H1 (cell line): Measurements from ENCODE around the gene UBE2M. TPM values are rescaled to one million over a fixed set of nuclear protein-coding genes. Genes with fewer than 3 reads are reported as not detected.

ENCODE experiments used
- CTCF ChIA-PET: fragments of 300-600 bp; sonication (Branson Sonifier 250); formaldehyde crosslinking; loops from one replicate; lab custom pipeline; 2021; ENCODE audit not compliant: partially characterized antibody; lab: Charles Lee
- POLR2A ChIA-PET: fragments of 300-600 bp; sonication (Branson Sonifier 250); formaldehyde crosslinking; loops from one replicate; lab custom pipeline; 2021; ENCODE audit warnings: inconsistent platforms; ENCODE audit not compliant: partially characterized antibody; lab: Charles Lee
- DNase-seq, 2 experiments: peaks; one replicate each; pipeline versions ENCODE4 v3.0.0 to v3.0.0-alpha.2; 2010 to 2022; ENCODE audit warnings: low spot score in 2 of 2, low read depth in 1 of 2, mixed read lengths in 1 of 2
- FAIRE-seq: peaks from 2 replicates; lab custom pipeline; 2011; peaks lifted over from hg19 to GRCh38; lab: Jason Lieb, UNC
- H2AFZ ChIP-seq: 2 replicates; pipeline ENCODE4 v1.8.1; 2012; ENCODE audit warnings: low read length, inconsistent platforms
- H2AK5ac ChIP-seq: 2 replicates; pipeline ENCODE4 v1.6.1; 2013; ENCODE audit warnings: low read depth, low read length
- H2BK120ac ChIP-seq: replicated peaks from 2 replicates; pipeline ENCODE3; 2013; ENCODE audit warnings: low read depth, low read length, inconsistent platforms
- H2BK12ac ChIP-seq: 2 replicates; pipeline ENCODE4 v1.6.1; 2013; ENCODE audit warnings: low read depth, low read length
- H2BK15ac ChIP-seq: 2 replicates; pipeline ENCODE4 v1.6.1; 2013; ENCODE audit warnings: low read length
- H2BK20ac ChIP-seq: 2 replicates; pipeline ENCODE4 v1.6.1; 2013; ENCODE audit warnings: low read length
- H2BK5ac ChIP-seq: 2 replicates; pipeline ENCODE4 v1.6.1; 2013; ENCODE audit warnings: low read depth, low read length
- H3K14ac ChIP-seq: 2 replicates; pipeline ENCODE4 v1.6.1; 2013; ENCODE audit warnings: inconsistent platforms; ENCODE audit not compliant: insufficient read length
- H3K18ac ChIP-seq: 2 replicates; pipeline ENCODE4 v1.6.1; 2013; ENCODE audit warnings: low read length; ENCODE audit errors: extremely low read depth
- H3K23ac ChIP-seq: 2 replicates; pipeline ENCODE4 v1.6.1; 2013; ENCODE audit warnings: inconsistent platforms; ENCODE audit not compliant: insufficient read length
- H3K23me2 ChIP-seq: 2 replicates; pipeline ENCODE4 v1.6.1; 2013; ENCODE audit warnings: low read depth, low read length
- H3K27ac ChIP-seq: 2 replicates; pipeline ENCODE4 v1.6.1; 2011; ENCODE audit warnings: low read depth, low read length, inconsistent platforms
- H3K27me3 ChIP-seq, 4 experiments: replicated peaks in 1 of 4; 1 replicate in 1 of 4; 2 replicates in 3 of 4; pipeline versions ENCODE4 v1.6.1 to v1.8.1; 2011 to 2013; ENCODE audit warnings: low read length in 3 of 4, mild to moderate bottlenecking in 3 of 4, inconsistent platforms in 2 of 4, mixed read lengths in 2 of 4, moderate library complexity in 1 of 4; ENCODE audit not compliant: control insufficient read depth in 3 of 4, insufficient read depth in 3 of 4; ENCODE audit errors: extremely low read depth in 1 of 4
- H3K36me3 ChIP-seq, 4 experiments: 2 replicates each; pipeline versions ENCODE4 v1.6.1 to v1.8.1; 2011 to 2013; ENCODE audit warnings: mild to moderate bottlenecking in 4 of 4, low read length in 3 of 4, moderate library complexity in 2 of 4, control low read depth in 1 of 4, inconsistent platforms in 1 of 4; ENCODE audit not compliant: insufficient read depth in 4 of 4, control insufficient read depth in 2 of 4
- H3K4ac ChIP-seq: replicated peaks from 2 replicates; pipeline ENCODE3; 2013; ENCODE audit warnings: low read length, low read depth, mixed read lengths, inconsistent platforms; ENCODE audit not compliant: insufficient read length
- H3K4me1 ChIP-seq, 4 experiments: replicated peaks in 1 of 4; 1 replicate in 1 of 4; 2 replicates in 3 of 4; pipeline versions ENCODE4 v1.6.1 to v1.8.1; 2011 to 2013; ENCODE audit warnings: low read length in 3 of 4, inconsistent platforms in 2 of 4, mixed read lengths in 1 of 4; ENCODE audit not compliant: insufficient read depth in 4 of 4, control insufficient read depth in 3 of 4
- H3K4me2 ChIP-seq, 2 experiments: 2 replicates each; pipeline versions ENCODE4 v1.6.1 to v1.8.1; 2011 to 2013; ENCODE audit warnings: low read depth in 2 of 2, low read length in 2 of 2, control low read depth in 1 of 2, inconsistent platforms in 1 of 2, mild to moderate bottlenecking in 1 of 2; ENCODE audit not compliant: insufficient read depth in 1 of 2
- H3K4me3 ChIP-seq, 4 experiments: fragments of 200-600, 300-600 bp in 1 of 4; sonication (generic), shearing (Covaris generic), sonication (Bioruptor Twin) in 1 of 4; 2 replicates each; pipeline versions ENCODE4 v1.5.1 to v1.8.1; 2011 to 2016; ENCODE audit warnings: low read length in 4 of 4, low read depth in 3 of 4, control low read depth in 2 of 4, inconsistent platforms in 2 of 4, mild to moderate bottlenecking in 2 of 4, mixed read lengths in 1 of 4, moderate library complexity in 1 of 4; ENCODE audit not compliant: insufficient read depth in 2 of 4; ENCODE audit errors: extremely low read depth in 1 of 4
- H3K56ac ChIP-seq: replicated peaks from 2 replicates; pipeline ENCODE3; 2013; ENCODE audit warnings: low read depth, mild to moderate bottlenecking, mixed read lengths, low read length, inconsistent platforms; ENCODE audit not compliant: insufficient read length
- H3K79me1 ChIP-seq: 2 replicates; pipeline ENCODE4 v1.6.1; 2013; ENCODE audit warnings: low read depth, low read length, control low read depth
- H3K79me2 ChIP-seq, 2 experiments: 2 replicates each; pipeline versions ENCODE4 v1.6.1 to v1.8.1; 2012 to 2013; ENCODE audit warnings: low read length in 2 of 2, mild to moderate bottlenecking in 2 of 2, inconsistent platforms in 1 of 2; ENCODE audit not compliant: insufficient read depth in 2 of 2, control insufficient read depth in 1 of 2
- H3K9ac ChIP-seq, 4 experiments: replicated peaks in 1 of 4; 1 replicate in 1 of 4; 2 replicates in 3 of 4; pipeline versions ENCODE4 v1.6.1 to v1.8.1; 2011 to 2013; ENCODE audit warnings: low read depth in 3 of 4, low read length in 3 of 4, control low read depth in 2 of 4, mild to moderate bottlenecking in 2 of 4, moderate library complexity in 2 of 4, inconsistent platforms in 1 of 4; ENCODE audit errors: extremely low read depth in 1 of 4
- H3K9me3 ChIP-seq, 2 experiments: 2 replicates each; pipeline versions ENCODE4 v1.6.1 to v1.8.1; 2012 to 2013; ENCODE audit warnings: mild to moderate bottlenecking in 2 of 2, moderate library complexity in 2 of 2, control low read depth in 1 of 2, inconsistent platforms in 1 of 2, low read depth in 1 of 2, low read length in 1 of 2, mixed read lengths in 1 of 2; ENCODE audit not compliant: insufficient read depth in 2 of 2
- H4K20me1 ChIP-seq, 2 experiments: replicated peaks in 1 of 2; 2 replicates each; pipeline versions ENCODE3 to v1.8.1; 2011 to 2013; ENCODE audit warnings: inconsistent platforms in 2 of 2, low read length in 2 of 2, mild to moderate bottlenecking in 1 of 2; ENCODE audit not compliant: insufficient read depth in 2 of 2, control insufficient read depth in 1 of 2
- H4K5ac ChIP-seq: 2 replicates; pipeline ENCODE4 v1.6.1; 2013; ENCODE audit warnings: low read length, low read depth, mixed read lengths, inconsistent platforms; ENCODE audit not compliant: insufficient read length
- H4K8ac ChIP-seq: 2 replicates; pipeline ENCODE4 v1.8.0; 2013; ENCODE audit warnings: mild to moderate bottlenecking, moderate library complexity, low read length, inconsistent platforms; ENCODE audit not compliant: insufficient read depth; ENCODE audit errors: extremely low read depth
- H4K91ac ChIP-seq: replicated peaks from 2 replicates; pipeline ENCODE3; 2013; ENCODE audit warnings: low read length, mixed read lengths, inconsistent platforms; ENCODE audit not compliant: insufficient read length
- HDAC2 ChIP-seq, 2 experiments: fragments of 300-600 bp in 1 of 2; sonication (generic) in 1 of 2; IDR thresholded peaks; 2 replicates each; pipeline ENCODE4 v1.6.1; 2011 to 2012; ENCODE audit warnings: low read depth in 2 of 2, low read length in 2 of 2, mild to moderate bottlenecking in 2 of 2, moderate library complexity in 2 of 2, borderline replicate concordance in 1 of 2, inconsistent platforms in 1 of 2
- WGBS, 2 experiments: shearing (Covaris generic) in 1 of 2; methylation state at CpG; one replicate each; pipeline versions ENCODE4 v1.1.6 to v1.1.7; 2013 to 2015; ENCODE audit warnings: low lambda C conversion rate in 2 of 2, mixed read lengths in 2 of 2, inconsistent platforms in 1 of 2, low coverage in 1 of 2, missing lambda C conversion rate in 1 of 2; ENCODE audit not compliant: insufficient replicate concordance in 2 of 2, insufficient coverage in 1 of 2, insufficient read length in 1 of 2; ENCODE audit errors: extremely low coverage in 1 of 2, missing lambda C conversion rate in 1 of 2; 5-methylcytosine and 5-hydroxymethylcytosine counted together
- polyA plus RNA-seq, 7 experiments: library from polyadenylated mRNA; depleted of rRNA in 3 of 7; stranded (reverse) in 5 of 7; unstranded in 2 of 7; fragments of >200 nt in 5 of 7; fragments of 200-250 nt in 2 of 7; gene quantifications; 1 replicate in 5 of 7; 2 replicates in 1 of 7; 4 replicates in 1 of 7; pipeline versions ENCODE4 v1.2.1 to v1.2.3, GENCODE V29; 2011 to 2013; ENCODE audit warnings: missing spikeins in 2 of 7, mixed read lengths in 2 of 7
- total RNA-seq: library from RNA; stranded (reverse); fragmentation: NEBNext Ultra II Directional; extraction: Animal tissue kit (Norgen Biotek cat#: 25700); gene quantifications from 2 replicates; pipeline ENCODE4 v1.2.1, GENCODE V29; 2021

UBE2M gene
- total and polyA plus RNA-seq, 2 of the 8 experiments (the other 6 are each of a cell fraction or from before 2014, with no cell fraction given): 93.8 to 114 TPM

DNA sequence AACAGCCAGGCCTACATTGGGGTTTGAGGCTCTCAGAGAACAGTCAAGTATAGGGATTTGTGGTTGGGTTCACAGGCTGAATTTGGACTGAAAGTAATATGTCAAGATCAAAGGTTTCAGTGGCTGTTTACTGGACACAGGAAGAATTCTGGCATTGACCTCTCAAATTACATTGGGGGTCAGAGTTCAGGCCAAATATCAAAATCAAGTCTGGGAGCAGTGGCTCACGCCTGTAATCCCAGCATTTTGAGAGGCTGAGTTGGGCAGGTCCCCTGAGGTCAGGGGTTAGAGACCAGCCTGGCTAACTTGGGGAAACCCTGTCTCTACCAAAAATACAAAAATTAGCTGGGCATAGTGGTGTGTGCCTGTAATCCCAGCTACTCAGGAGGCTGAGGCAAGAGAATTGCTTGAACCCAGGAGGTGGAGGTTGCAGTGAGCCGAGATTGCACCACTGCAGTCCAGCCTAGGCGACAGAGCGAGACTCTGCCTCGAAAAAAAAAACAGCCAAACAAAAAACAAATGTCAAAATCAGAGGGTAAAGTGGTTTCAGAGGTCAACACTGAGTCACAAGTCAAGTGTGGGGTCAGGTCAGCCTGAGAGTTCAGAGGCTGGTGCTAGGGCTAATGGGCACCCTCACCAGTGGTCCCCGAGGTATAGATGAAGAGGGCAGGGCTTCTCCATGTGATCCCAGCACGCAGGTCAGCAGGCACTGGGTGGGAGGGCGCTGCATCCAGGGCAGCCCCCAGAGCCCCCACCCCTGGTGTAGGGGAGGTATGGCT lies 48.1 kb downstream of the UBE2M start:
- no peak overlapping the region for H3K4me2 ChIP-seq
- no peaks in the 10 kb centered on the region; a peak in 1 of 4 replicates for H3K9me3 ChIP-seq
- H3K9ac ChIP-seq: no peak overlapping the region
- no peak overlapping the region for H4K8ac ChIP-seq
- no peak overlapping the region for H2BK15ac ChIP-seq
- no peak overlapping the region for H3K14ac ChIP-seq
- H4K91ac ChIP-seq: no peak overlapping the region
- H2BK5ac ChIP-seq: no peak overlapping the region
- H3K79me2 ChIP-seq: peaks cover 0 to 2% of the 10 kb centered on the region in 2 experiments; a peak in 1 of 4 replicates
- no peak overlapping the region for H2BK120ac ChIP-seq
- no peak overlapping the region for H3K4ac ChIP-seq
- CTCF ChIA-PET: interaction anchor here (1.0 kb wide), 1 partner anchor 9 kb away, joined by 3 read pairs; no protein-coding TSS in a partner anchor
- H2AFZ ChIP-seq: no peak overlapping the region
- 83% methylated on average over 8 of the region's 8 CpGs; no CpG with 5 or more reads in 1 of the 2 experiments for WGBS, 2 experiments
- no peak overlapping the region for H2AK5ac ChIP-seq
- POLR2A ChIA-PET: interaction anchor here (1.3 to 21.3 kb wide), 3 partner anchors 9 to 39 kb away, joined by 3 to 650 read pairs (median 6); partner anchors contain the start of genes CHMP2A, TRIM28 and ZBTB45
- H3K56ac ChIP-seq: no peak overlapping the region
- FAIRE-seq: no peak
- peaks cover 0 to 9% (median 7%) of the 10 kb centered on the region in 4 experiments; a peak in 6 of 7 replicates for H3K4me1 ChIP-seq
- peaks cover 4% of the 10 kb centered on the region; the same call in 1 of the 2 replicates for H3K23me2 ChIP-seq
- H2BK12ac ChIP-seq: no peak overlapping the region
- peaks cover 2% of the 10 kb centered on the region; the same call in 1 of the 2 replicates for H3K79me1 ChIP-seq
- H4K20me1 ChIP-seq: no peaks in the 10 kb centered on the region
- no peak overlapping the region for H3K18ac ChIP-seq
- no peak overlapping the region for H3K23ac ChIP-seq
- no peak for DNase-seq
- H3K27me3 ChIP-seq: no peaks in the 10 kb centered on the region
- no peak overlapping the region for H4K5ac ChIP-seq
- no peak overlapping the region for H3K4me3 ChIP-seq
- H3K36me3 ChIP-seq: no peaks in the 10 kb centered on the region
- no peak overlapping the region for H2BK20ac ChIP-seq
- H3K27ac ChIP-seq: no peak overlapping the region
- TF ChIP-seq HDAC2 (IDR thresholded peaks at IDR 0.05; ENCODE audit: borderline replicate concordance in 1 of 2, low read depth in 2 of 2, low read length in 2 of 2): no peak
